ENCODE measurements around the gene GCN1.
"Not testable (repeated sequence)": the region's sequence is repeated elsewhere in the genome, so short reads cannot be mapped to it uniquely, and the experiment has no call there.

Gene GCN1

GRCh38 chr12:120212301-120212700, 17.8 kb upstream of the GCN1 start:
- DNase-seq: no peak

GRCh38 chr12:120211904-120212283, 17.4 kb upstream of the GCN1 start:
- no peak for DNase-seq

GRCh38 chr12:120211243-120211903, 16.9 kb upstream of the GCN1 start:
- no peak for DNase-seq

- no peak for DNase-seq
These were observed 15.3 kb upstream of the GCN1 start for GRCh38 chr12:120209851-120210250.

GRCh38 chr12:120207227-120207626, 12.7 kb upstream of the GCN1 start:
- DNase-seq: no peak

GRCh38 chr12:120206781-120207180, 12.3 kb upstream of the GCN1 start:
- not testable (repeated sequence) for DNase-seq

GRCh38 chr12:120206228-120206627, 11.7 kb upstream of the GCN1 start:
- no peak for DNase-seq

GRCh38 chr12:120204171-120204570, 9.7 kb upstream of the GCN1 start:
- no peak for DNase-seq

GRCh38 chr12:120200364-120200800, 5.9 kb upstream of the GCN1 start:
- no peak for DNase-seq

- peak; percentile 55 for DNase-seq
These were observed 5.2 kb upstream of the GCN1 start for GRCh38 chr12:120199595-120200306.

- DNase-seq: no peak
These were observed 4.5 kb upstream of the GCN1 start for GRCh38 chr12:120199025-120199424.

GRCh38 chr12:120197542-120197887, 3.0 kb upstream of the GCN1 start:
- no peak for DNase-seq

GRCh38 chr12:120196817-120197541, 2.5 kb upstream of the GCN1 start:
- DNase-seq: not testable (repeated sequence)

- no peak for DNase-seq
These were observed 1.8 kb upstream of the GCN1 start for GRCh38 chr12:120196363-120196762.

GRCh38 chr12:120194226-120194533, 335 bp downstream of the GCN1 start:
- no peak for DNase-seq

GRCh38 chr12:120193286-120193685, 1.2 kb downstream of the GCN1 start:
- not testable (repeated sequence) for DNase-seq

GRCh38 chr12:120190985-120191480, 3.5 kb downstream of the GCN1 start:
- no peak for DNase-seq

- no peak for DNase-seq
These were observed 4.1 kb downstream of the GCN1 start for GRCh38 chr12:120190386-120190785.

- no peak for DNase-seq
These were observed 7.9 kb downstream of the GCN1 start for GRCh38 chr12:120186654-120187053.

GRCh38 chr12:120183211-120183631, 11.3 kb downstream of the GCN1 start:
- DNase-seq: no peak

GRCh38 chr12:120181991-120182631, 12.4 kb downstream of the GCN1 start:
- DNase-seq: no peak

- DNase-seq: no peak
These were observed 13.5 kb downstream of the GCN1 start for GRCh38 chr12:120180975-120181374.

- DNase-seq: no peak
These were observed 19.0 kb downstream of the GCN1 start for GRCh38 chr12:120175537-120175936.

GRCh38 chr12:120175062-120175461, 19.5 kb downstream of the GCN1 start:
- DNase-seq: no peak
